DOHH2 (cell line): ENCODE measurements around the gene PDE6D.
A peak's percentile ranks its signal among the peaks of the same experiment; 100 is the strongest.

Experiments
- H3F3A ChIP-seq: fragments of 200-600 bp; sonication (generic), shearing (Covaris generic); 2 replicates; pipeline ENCODE4 v1.6.0; 2016; ENCODE audit warnings: antibody characterized with exemption, mild to moderate bottlenecking; ENCODE audit not compliant: control insufficient read depth, insufficient read depth
- H3K27ac ChIP-seq: fragments of 200-600 bp; sonication (generic); 2 replicates; pipeline ENCODE4 v1.5.1; 2014; ENCODE audit warnings: low read depth, mild to moderate bottlenecking, low read length, moderate library complexity
- H3K27me3 ChIP-seq: fragments of 200-600 bp; sonication (generic); 2 replicates; pipeline ENCODE4 v1.6.1; 2014; ENCODE audit warnings: mild to moderate bottlenecking, low read length, mixed read lengths; ENCODE audit not compliant: control insufficient read depth
- H3K36me3 ChIP-seq: fragments of 200-600 bp; sonication (generic); 2 replicates; pipeline ENCODE4 v1.6.1; 2014; ENCODE audit warnings: mild to moderate bottlenecking, low read length, moderate library complexity, mixed read lengths; ENCODE audit not compliant: control insufficient read depth
- H3K4me1 ChIP-seq: fragments of 200-600 bp; sonication (generic); 2 replicates; pipeline ENCODE4 v1.6.1; 2014; ENCODE audit warnings: mild to moderate bottlenecking, low read length, mixed read lengths; ENCODE audit not compliant: control insufficient read depth
- H3K4me2 ChIP-seq: fragments of 200-600 bp; sonication (generic); 2 replicates; pipeline ENCODE4 v1.6.0; 2014; ENCODE audit warnings: mild to moderate bottlenecking, low read length, moderate library complexity
- H3K4me3 ChIP-seq: fragments of 200-600 bp; sonication (generic); 2 replicates; pipeline ENCODE4 v1.5.1; 2014; ENCODE audit warnings: mild to moderate bottlenecking, low read length, mixed read lengths
- H3K79me2 ChIP-seq: fragments of 200-600 bp; sonication (generic); 2 replicates; pipeline ENCODE4 v1.6.1; 2014; ENCODE audit warnings: mild to moderate bottlenecking, low read length, mixed read lengths; ENCODE audit not compliant: control insufficient read depth
- H3K9me2 ChIP-seq: fragments of 200-600 bp; sonication (generic); replicated peaks from 2 replicates; pipeline ENCODE4 v1.6.1; 2014; ENCODE audit warnings: mild to moderate bottlenecking, low read length, mixed read lengths; ENCODE audit not compliant: control insufficient read depth
- H3K9me3 ChIP-seq: fragments of 200-600 bp; sonication (generic); 2 replicates; pipeline ENCODE4 v1.6.1; 2014; ENCODE audit warnings: antibody characterized with exemption, low read length, mixed read lengths; ENCODE audit not compliant: control insufficient read depth, insufficient read depth
- H4K20me1 ChIP-seq: fragments of 200-600 bp; sonication (generic); 2 replicates; pipeline ENCODE4 v1.6.0; 2014; ENCODE audit warnings: low read depth, mild to moderate bottlenecking, antibody characterized with exemption, low read length, moderate library complexity; ENCODE audit not compliant: control insufficient read depth, insufficient read depth
- EZH2phosphoT487 ChIP-seq: fragments of 200-600 bp; sonication (generic); IDR thresholded peaks from 2 replicates; pipeline ENCODE4 v1.6.1; 2017; ENCODE audit warnings: borderline replicate concordance, mild to moderate bottlenecking, antibody characterized with exemption, low read length, moderate library complexity, mixed read lengths
- TF ChIP-seq, protein P1 (sequence below): fragments of 200-600 bp; sonication (generic); IDR thresholded peaks from one replicate; pipeline ENCODE4 v1.5.1; 2014; ENCODE audit warnings: antibody characterized with exemption, mild to moderate bottlenecking, low read depth, low read length; ENCODE audit not compliant: poor library complexity, severe bottlenecking

PDE6D gene

DNA sequence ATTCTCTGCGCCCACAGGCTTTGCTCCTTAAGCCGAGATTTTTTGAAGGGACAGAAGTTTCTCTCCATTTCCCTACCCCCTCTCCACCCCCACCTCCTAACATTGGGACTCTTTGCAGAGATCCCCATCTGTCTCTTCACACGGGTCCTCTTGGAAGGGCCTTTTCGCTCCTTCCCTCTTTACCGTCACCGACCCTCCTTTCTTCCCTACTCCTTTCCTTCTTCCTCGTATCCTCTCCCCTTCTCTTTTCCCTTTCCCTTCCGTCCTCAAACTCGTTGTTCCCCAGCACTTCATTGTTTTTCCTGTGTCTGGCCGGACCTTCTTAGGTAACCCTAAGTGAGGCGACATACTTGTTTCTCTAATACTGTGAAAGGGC, 5.8 kb upstream of the PDE6D start:
- H3K27ac ChIP-seq, result no peak overlapping the region
- TF ChIP-seq, protein P1, sequence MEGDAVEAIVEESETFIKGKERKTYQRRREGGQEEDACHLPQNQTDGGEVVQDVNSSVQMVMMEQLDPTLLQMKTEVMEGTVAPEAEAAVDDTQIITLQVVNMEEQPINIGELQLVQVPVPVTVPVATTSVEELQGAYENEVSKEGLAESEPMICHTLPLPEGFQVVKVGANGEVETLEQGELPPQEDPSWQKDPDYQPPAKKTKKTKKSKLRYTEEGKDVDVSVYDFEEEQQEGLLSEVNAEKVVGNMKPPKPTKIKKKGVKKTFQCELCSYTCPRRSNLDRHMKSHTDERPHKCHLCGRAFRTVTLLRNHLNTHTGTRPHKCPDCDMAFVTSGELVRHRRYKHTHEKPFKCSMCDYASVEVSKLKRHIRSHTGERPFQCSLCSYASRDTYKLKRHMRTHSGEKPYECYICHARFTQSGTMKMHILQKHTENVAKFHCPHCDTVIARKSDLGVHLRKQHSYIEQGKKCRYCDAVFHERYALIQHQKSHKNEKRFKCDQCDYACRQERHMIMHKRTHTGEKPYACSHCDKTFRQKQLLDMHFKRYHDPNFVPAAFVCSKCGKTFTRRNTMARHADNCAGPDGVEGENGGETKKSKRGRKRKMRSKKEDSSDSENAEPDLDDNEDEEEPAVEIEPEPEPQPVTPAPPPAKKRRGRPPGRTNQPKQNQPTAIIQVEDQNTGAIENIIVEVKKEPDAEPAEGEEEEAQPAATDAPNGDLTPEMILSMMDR, result no peak
- TF ChIP-seq EZH2phosphoT487, result no peak
- H3K9me3 ChIP-seq, result no peaks in the 10 kb centered on the region
- H3K9me2 ChIP-seq, result no peaks in the 10 kb centered on the region
- H3K79me2 ChIP-seq, result peaks cover 94% of the 10 kb centered on the region
- peak overlapping the region; percentile 90 for H3K4me2 ChIP-seq
- peaks cover 10% of the 10 kb centered on the region for H4K20me1 ChIP-seq
- H3K4me1 ChIP-seq, result peaks cover 42% of the 10 kb centered on the region
- no peaks in the 10 kb centered on the region for H3F3A ChIP-seq
- H3K36me3 ChIP-seq, result peaks cover 33% of the 10 kb centered on the region
- H3K27me3 ChIP-seq, result no peaks in the 10 kb centered on the region
- H3K4me3 ChIP-seq, result peak overlapping the region; percentile 92

DNA sequence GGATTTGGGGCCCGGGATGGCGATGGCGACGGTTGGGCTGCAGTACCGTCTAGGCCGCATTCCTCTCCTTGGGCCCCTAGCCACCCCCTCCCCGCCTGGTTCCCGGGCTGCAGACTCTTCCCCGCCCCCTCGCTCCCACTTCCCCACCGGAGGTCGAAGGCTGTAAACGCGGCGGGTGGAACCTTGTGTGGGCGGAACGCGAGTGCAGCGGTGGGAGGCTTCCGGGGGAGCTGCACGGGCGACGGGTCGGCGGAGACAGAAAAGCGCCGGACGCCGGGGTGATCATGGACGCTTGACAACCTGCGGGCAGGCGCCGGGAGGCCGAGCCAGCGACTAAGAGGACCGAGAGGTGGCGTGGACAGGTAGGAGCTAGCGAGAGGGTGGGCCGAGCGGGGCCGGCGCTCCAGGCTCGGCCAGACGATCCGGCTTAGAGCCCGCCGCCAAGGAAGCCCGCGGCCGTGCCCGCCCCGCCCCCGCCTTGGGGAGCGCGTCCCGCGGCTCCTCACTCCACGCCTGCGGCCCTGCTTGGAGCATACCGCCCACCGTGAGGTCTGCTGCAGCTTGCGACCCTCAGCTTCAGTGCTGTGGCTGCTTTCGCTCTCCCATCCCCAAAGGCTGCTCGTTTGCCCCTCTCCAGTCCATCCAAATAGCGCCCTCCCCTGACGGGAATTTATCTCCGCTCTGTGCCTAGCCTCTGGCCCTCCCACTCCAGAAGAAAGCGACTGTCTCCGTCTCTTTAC, 5.3 kb upstream of the PDE6D start, which contains the start of gene COPS7B:
TSS of gene COPS7B (plus strand) at position 269 of the 740 bp plus-strand sequence. CDS start 2,126 bp downstream, outside the sequence.
- TF ChIP-seq EZH2phosphoT487, result no peak
- TF ChIP-seq, protein P1, result peak; percentile 89
- Histone ChIP-seq H3K27ac (peak within 1 kb of the TSS; percentile 16; the same call in 1 of the 2 replicates), H3K4me2 (peak within 1 kb of the TSS; percentile 90), H3K4me3 (peak within 1 kb of the TSS; percentile 92), H4K20me1 (peaks cover 10% of the 10 kb centered on the region), H3K9me2 (no peaks in the 10 kb centered on the region), H3F3A (no peaks in the 10 kb centered on the region), H3K79me2 (peaks cover 92% of the 10 kb centered on the region), H3K36me3 (peaks cover 27% of the 10 kb centered on the region), H3K9me3 (no peaks in the 10 kb centered on the region), H3K27me3 (no peaks in the 10 kb centered on the region), H3K4me1 (peaks cover 42% of the 10 kb centered on the region)

DNA sequence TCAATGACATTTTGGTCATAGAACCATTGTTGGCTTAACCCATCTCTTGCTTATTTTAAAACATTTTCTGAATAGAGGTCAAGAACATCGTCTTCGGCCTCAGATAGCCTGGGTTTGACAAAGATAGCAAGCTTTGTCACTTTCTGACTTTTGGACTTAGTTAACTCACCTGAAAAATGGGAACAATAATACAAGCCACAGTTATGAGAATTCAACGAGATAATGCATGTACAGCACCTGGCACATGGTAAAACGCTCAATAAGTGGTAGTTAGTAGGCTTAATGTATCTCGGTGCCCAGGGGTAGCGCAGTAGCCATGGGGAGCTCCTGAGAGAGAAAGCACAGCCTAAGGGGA, 4.7 kb upstream of the PDE6D start:
- TF ChIP-seq, protein P1, result no peak
- no peak for TF ChIP-seq EZH2phosphoT487
- peak overlapping the region; percentile 16; the same call in 1 of the 2 replicates for H3K27ac ChIP-seq
- H3K4me3 ChIP-seq, result peak overlapping the region; percentile 92
- peaks cover 22% of the 10 kb centered on the region for H3K36me3 ChIP-seq
- H3K79me2 ChIP-seq, result peaks cover 89% of the 10 kb centered on the region
- H3K9me3 ChIP-seq, result no peaks in the 10 kb centered on the region
- peak overlapping the region; percentile 90 for H3K4me2 ChIP-seq
- H3K9me2 ChIP-seq, result no peaks in the 10 kb centered on the region
- no peaks in the 10 kb centered on the region for H3K27me3 ChIP-seq
- no peaks in the 10 kb centered on the region for H3F3A ChIP-seq
- H4K20me1 ChIP-seq, result peaks cover 10% of the 10 kb centered on the region
- H3K4me1 ChIP-seq, result peaks cover 42% of the 10 kb centered on the region
